Bladder microvascular endothelial cell (primary cell): ENCODE measurements around the gene AEN. TPM values are rescaled to one million over a fixed set of nuclear protein-coding genes. Genes with fewer than 3 reads are reported as not detected.

ENCODE experiments used
- total RNA-seq: library from RNA; depleted of rRNA; stranded (reverse); fragments of >200 nt; gene quantifications from 2 replicates; pipeline ENCODE4 v1.2.3, GENCODE V29; 2014

AEN gene, protein sequence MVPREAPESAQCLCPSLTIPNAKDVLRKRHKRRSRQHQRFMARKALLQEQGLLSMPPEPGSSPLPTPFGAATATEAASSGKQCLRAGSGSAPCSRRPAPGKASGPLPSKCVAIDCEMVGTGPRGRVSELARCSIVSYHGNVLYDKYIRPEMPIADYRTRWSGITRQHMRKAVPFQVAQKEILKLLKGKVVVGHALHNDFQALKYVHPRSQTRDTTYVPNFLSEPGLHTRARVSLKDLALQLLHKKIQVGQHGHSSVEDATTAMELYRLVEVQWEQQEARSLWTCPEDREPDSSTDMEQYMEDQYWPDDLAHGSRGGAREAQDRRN
- total RNA-seq, result 51.0 and 80.6 TPM in 2 replicates

DNA sequence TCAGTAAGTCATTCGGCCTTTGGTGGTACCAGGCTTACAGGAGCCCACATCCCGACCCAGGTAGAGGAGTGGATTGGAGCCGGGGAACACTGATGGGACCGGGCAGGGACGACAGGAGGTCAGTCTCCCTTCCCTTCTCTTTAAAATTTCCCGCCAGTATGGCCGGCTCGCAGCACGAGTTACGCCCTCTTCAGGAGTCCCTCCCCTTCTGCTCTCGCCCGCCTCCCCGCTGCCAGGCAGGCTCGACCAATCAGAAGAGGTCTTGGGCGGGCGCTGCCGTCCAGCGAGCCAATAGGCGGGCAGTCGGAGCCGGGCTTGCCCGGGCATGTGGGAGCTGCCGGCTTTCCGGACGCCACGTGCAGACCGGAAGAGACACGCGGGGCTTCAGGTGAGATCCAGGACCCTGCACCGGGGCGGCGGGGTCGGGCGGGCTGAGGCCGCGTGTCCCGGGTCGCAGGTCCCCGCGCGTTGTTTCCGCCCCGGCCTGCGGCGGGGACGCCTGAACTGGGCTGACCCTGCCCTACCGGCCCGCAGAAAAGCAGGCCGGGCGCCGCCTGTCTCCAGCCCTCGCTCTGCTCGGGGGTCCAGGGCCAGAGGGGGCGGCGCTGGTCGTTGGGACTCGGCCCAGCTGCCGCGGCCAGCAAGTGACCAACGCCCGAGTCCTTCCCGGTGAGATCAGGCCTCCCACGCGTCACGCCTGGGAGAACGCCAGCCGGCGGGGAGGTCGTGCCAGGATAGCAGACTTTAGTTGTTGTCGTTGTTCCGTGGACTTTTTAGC is at the start of gene AEN:
Gene AEN, plus strand, starts transcription at position 346 of the 778 bp plus-strand sequence. CDS start 4,870 bp downstream, outside the sequence.

DNA sequence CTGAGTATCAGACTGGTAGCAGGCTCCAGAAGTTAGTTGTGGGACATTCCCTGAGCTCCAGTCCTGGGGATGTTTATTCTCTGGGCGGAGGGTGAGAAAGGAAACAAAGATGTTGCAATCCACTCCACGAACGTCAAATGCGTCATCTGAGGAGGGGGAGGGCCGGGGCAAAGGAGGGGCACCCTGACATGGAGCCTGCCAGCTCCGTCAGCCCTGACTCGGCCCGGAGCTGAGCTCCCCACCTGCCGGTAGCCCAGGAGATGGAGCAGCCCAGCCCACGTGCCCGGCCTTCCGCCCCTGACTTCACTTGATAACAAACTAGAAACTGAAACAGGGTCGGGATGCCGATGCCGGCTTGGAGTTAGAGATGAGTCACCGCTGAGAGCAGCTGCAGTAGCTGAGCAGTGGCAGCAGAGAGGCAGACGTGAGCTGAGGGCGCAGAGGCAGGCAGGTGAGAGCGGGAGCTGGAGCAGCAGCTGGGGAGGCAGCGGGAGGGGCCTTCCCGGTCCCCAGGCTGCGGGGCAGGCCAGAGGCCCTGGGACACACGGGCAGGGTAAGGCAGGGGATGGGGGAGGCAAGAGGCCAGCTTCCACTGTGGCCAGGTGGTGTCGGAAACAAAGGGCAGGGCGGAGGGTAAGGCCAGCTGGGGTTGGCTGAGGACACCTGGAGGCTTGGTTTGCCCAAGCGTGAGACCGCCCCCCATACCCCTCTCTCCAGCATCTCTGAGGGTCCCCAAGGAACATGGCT is 17.7 kb downstream of the AEN start, which contains the start of gene ISG20:
Gene ISG20, plus strand, starts transcription at position 391 of the 747 bp plus-strand sequence. Its CDS starts 351 bp downstream, at position 742.

Other genes starting within 250 kb of the AEN start
- 9.7 and 15.4 TPM in 2 replicates for gene MRPL46, start 154.0 kb upstream of the AEN start, total RNA-seq
- 39.2 and 59.8 TPM in 2 replicates for gene MRPS11, start 153.6 kb upstream of the AEN start, total RNA-seq
- gene DET1, start 74.7 kb upstream of the AEN start, total RNA-seq, result 1.5 and 2.5 TPM in 2 replicates
- gene ISG20, start 17.7 kb downstream of the AEN start, total RNA-seq, result 9.9 and 51.7 TPM in 2 replicates
- gene ACAN, start 182.1 kb downstream of the AEN start, total RNA-seq, result 0.25 and 8.9 TPM in 2 replicates